GM23338 (cell line): ENCODE results near the gene TRIM31. TPM values are rescaled to one million over a fixed set of nuclear protein-coding genes. Genes with fewer than 3 reads are reported as not detected.
A peak's percentile ranks its signal among the peaks of the same experiment; 100 is the strongest.

Experiments used
- ATAC-seq: fragments of 200-7000 bp; cut with Tn5 transposase; 3 replicates; pipeline ENCODE4 v1.9.1; 2020
- DNase-seq: peaks from one replicate; pipeline ENCODE4 v3.0.0-alpha.2; 2015; ENCODE audit warnings: low spot score
- H2AFZ ChIP-seq: fragments of 200-600 bp; sonication (generic); 2 replicates; pipeline ENCODE4 v1.8.0; 2016; ENCODE audit warnings: antibody characterized with exemption, mild to moderate bottlenecking, moderate library complexity
- H3F3A ChIP-seq: fragments of 200-600 bp; sonication (generic); replicated peaks from 2 replicates; pipeline ENCODE4 v1.8.0; 2017; ENCODE audit warnings: antibody characterized with exemption, mixed run types, low read depth
- H3K27ac ChIP-seq: fragments of 200-600 bp; sonication (generic); 2 replicates; pipeline ENCODE4 v1.6.1; 2016; ENCODE audit warnings: low read depth
- H3K27me3 ChIP-seq: fragments of 200-600 bp; sonication (generic); 2 replicates; pipeline ENCODE4 v1.8.0; 2016; ENCODE audit warnings: mild to moderate bottlenecking, mixed run types, moderate library complexity; ENCODE audit not compliant: insufficient read depth
- H3K36me3 ChIP-seq: fragments of 200-600 bp; sonication (generic); 2 replicates; pipeline ENCODE4 v1.8.0; 2016; ENCODE audit warnings: mild to moderate bottlenecking; ENCODE audit not compliant: insufficient read depth
- H3K4me1 ChIP-seq: fragments of 200-600 bp; sonication (generic); 2 replicates; pipeline ENCODE4 v1.8.0; 2016; ENCODE audit warnings: mild to moderate bottlenecking, moderate library complexity; ENCODE audit not compliant: insufficient read depth
- H3K4me2 ChIP-seq: fragments of 200-600 bp; sonication (generic); 2 replicates; pipeline ENCODE4 v1.7.1; 2017; ENCODE audit warnings: mixed run types
- H3K4me3 ChIP-seq: fragments of 200-600 bp; sonication (generic); 2 replicates; pipeline ENCODE4 v1.6.1; 2016; ENCODE audit warnings: mixed run types
- H3K79me2 ChIP-seq: fragments of 200-600 bp; sonication (generic); replicated peaks from 2 replicates; pipeline ENCODE4 v1.8.0; 2017; ENCODE audit warnings: mild to moderate bottlenecking; ENCODE audit not compliant: insufficient read depth
- H3K9me2 ChIP-seq: fragments of 200-600 bp; sonication (generic); 2 replicates; pipeline ENCODE4 v1.8.0; 2017; ENCODE audit not compliant: insufficient read depth
- H4K20me1 ChIP-seq: fragments of 200-600 bp; sonication (generic); replicated peaks from 2 replicates; pipeline ENCODE4 v1.8.0; 2017; ENCODE audit warnings: mild to moderate bottlenecking; ENCODE audit not compliant: insufficient read depth
- H3K27ac Mint-ChIP-seq: 2 replicates; pipeline ENCODE4 v1.8.0; 2020; ENCODE audit warnings: inconsistent platforms, mild to moderate bottlenecking, moderate library complexity, mixed read lengths
- H3K27me3 Mint-ChIP-seq: 3 replicates; pipeline ENCODE4 v1.8.0; 2022; ENCODE audit warnings: low read depth, mild to moderate bottlenecking, moderate library complexity, mixed read lengths, inconsistent platforms; ENCODE audit not compliant: insufficient read depth, poor library complexity
- H3K36me3 Mint-ChIP-seq: 3 replicates; pipeline ENCODE4 v1.8.0; 2021; ENCODE audit warnings: low read depth, mild to moderate bottlenecking, inconsistent platforms, moderate library complexity, mixed read lengths
- H3K4me1 Mint-ChIP-seq: 3 replicates; pipeline ENCODE4 v1.8.0; 2020; ENCODE audit warnings: mild to moderate bottlenecking, inconsistent platforms, mixed read lengths
- H3K4me3 Mint-ChIP-seq: 3 replicates; pipeline ENCODE4 v1.8.0; 2021; ENCODE audit warnings: moderate library complexity, mild to moderate bottlenecking, inconsistent platforms, mixed read lengths
- H3K9me3 Mint-ChIP-seq: 3 replicates; pipeline ENCODE4 v1.8.0; 2020; ENCODE audit warnings: moderate library complexity, mild to moderate bottlenecking, inconsistent platforms, mixed read lengths
- CREB1 ChIP-seq: fragments of 250-450 bp; sonication (Bioruptor Pico); IDR thresholded peaks from 2 replicates; pipeline ENCODE4 v1.5.0; 2020; ENCODE audit warnings: low read depth, mild to moderate bottlenecking, moderate library complexity
- CTCF ChIP-seq, 2 experiments: fragments of 200-600 bp in 1 of 2; sonication (generic) in 1 of 2; conservative IDR thresholded peaks; 2 replicates each; pipeline versions ENCODE4 v1.5.1 to v1.6.1; 2016 to 2017; ENCODE audit warnings: antibody characterized with exemption in 2 of 2, low read depth in 2 of 2, mild to moderate bottlenecking in 2 of 2, moderate library complexity in 1 of 2
- ETS1 ChIP-seq: IDR thresholded peaks from 2 replicates; pipeline ENCODE4 v1.6.1; 2016; ENCODE audit warnings: antibody characterized with exemption
- EZH2 ChIP-seq: fragments of 200-600 bp; sonication (generic); IDR thresholded peaks from one replicate; pipeline ENCODE4 v1.8.0; 2017; ENCODE audit warnings: antibody characterized with exemption, mild to moderate bottlenecking, low read depth; ENCODE audit not compliant: unreplicated experiment
- EZH2phosphoT487 ChIP-seq: fragments of 200-600 bp; sonication (generic); IDR thresholded peaks from one replicate; pipeline ENCODE4 v1.8.1; 2018; ENCODE audit warnings: antibody characterized with exemption; ENCODE audit not compliant: unreplicated experiment
- JUNB ChIP-seq: IDR thresholded peaks from one replicate; pipeline ENCODE4 v1.6.1; 2016; ENCODE audit warnings: antibody characterized with exemption; ENCODE audit not compliant: unreplicated experiment
- NANOG ChIP-seq: IDR thresholded peaks from 2 replicates; pipeline ENCODE4 v1.6.1; 2016; ENCODE audit warnings: antibody characterized with exemption, borderline replicate concordance
- POLR2AphosphoS5 ChIP-seq: IDR thresholded peaks from 2 replicates; pipeline ENCODE4 v1.6.1; 2016; ENCODE audit warnings: antibody characterized with exemption, low read depth
- ZNF114 ChIP-seq: fragments of 250-450 bp; sonication (Bioruptor Pico); IDR thresholded peaks from 2 replicates; pipeline ENCODE4 v1.5.0; 2020; ENCODE audit warnings: mild to moderate bottlenecking, moderate library complexity
- ZNF331 ChIP-seq: fragments of 250-450 bp; sonication (Bioruptor Pico); IDR thresholded peaks from 2 replicates; pipeline ENCODE4 v1.5.0; 2020; ENCODE audit warnings: low read depth, mild to moderate bottlenecking, moderate library complexity
- polyA plus RNA-seq: library from polyadenylated mRNA; unstranded; fragments of >200 nt; fragmentation: Nextera tagmentation; extraction: Ambion mirVana; gene quantifications from 2 replicates; pipeline ENCODE4 v1.2.1, GENCODE V29; 2016
- total RNA-seq: library from RNA; depleted of rRNA; stranded (reverse); fragments of >200 nt; shearing (Covaris generic); gene quantifications from 2 replicates; pipeline ENCODE4 v1.2.3, GENCODE V29; 2014

Gene TRIM31
- total and polyA plus RNA-seq, 2 experiments from 2014 or later, result 0.26 TPM; not detected in 1

- DNase-seq (peak; percentile 96), ATAC-seq (peak; percentile 63)
- TF ChIP-seq EZH2 (peak; percentile 46), NANOG (no peak), CTCF (conservative IDR thresholded peaks at IDR 0.05; ENCODE audit: low read depth in 2 of 2) (peak; percentile 72 to 92), CREB1 (CRISPR knock-in tag) (no peak)
- H3K27me3 ChIP-seq, result peaks cover 76% of the 10 kb centered on the region
- Mint-ChIP-seq H3K9me3 (no peaks in the 10 kb centered on the region; the same call in 2 of the 3 replicates), H3K4me1 (peaks cover 34% of the 10 kb centered on the region), H3K27me3 (peaks cover 66% of the 10 kb centered on the region), H3K4me3 (peak overlapping the region; percentile 81), H3K27ac (no peak overlapping the region), H3K36me3 (no peaks in the 10 kb centered on the region; the same call in 2 of the 3 replicates)
- H3K9me2 ChIP-seq, result no peaks in the 10 kb centered on the region
- H3K36me3 ChIP-seq, result no peaks in the 10 kb centered on the region
- peak overlapping the region; percentile 99 for H2AFZ ChIP-seq
- no peaks in the 10 kb centered on the region for H3K79me2 ChIP-seq
- peak overlapping the region; percentile 95 for H3K4me2 ChIP-seq
- H4K20me1 ChIP-seq, result no peaks in the 10 kb centered on the region
- peaks cover 5% of the 10 kb centered on the region; the same call in 1 of the 2 replicates for H3F3A ChIP-seq
- H3K27ac ChIP-seq, result no peak overlapping the region
- peaks cover 28% of the 10 kb centered on the region for H3K4me1 ChIP-seq
- peak overlapping the region; percentile 78 for H3K4me3 ChIP-seq
Observed at GRCh38 chr6:30102970-30103871, 9.7 kb downstream of the TRIM31 start.

- DNase-seq (peak; percentile 53), ATAC-seq (peak; percentile 7)
- H3K9me2 ChIP-seq, result no peaks in the 10 kb centered on the region
- peak overlapping the region; percentile 81 for H3K4me3 Mint-ChIP-seq
- peak overlapping the region; percentile 93 for H3K4me2 ChIP-seq
- no peaks in the 10 kb centered on the region; the same call in 2 of the 3 replicates for H3K9me3 Mint-ChIP-seq
- H3K27me3 ChIP-seq, result peaks cover 83% of the 10 kb centered on the region
- peaks cover 34% of the 10 kb centered on the region for H3K4me1 Mint-ChIP-seq
- no peaks in the 10 kb centered on the region for H3K79me2 ChIP-seq
- H3K36me3 ChIP-seq, result no peaks in the 10 kb centered on the region
- H3K27ac ChIP-seq, result no peak overlapping the region
- H4K20me1 ChIP-seq, result no peaks in the 10 kb centered on the region
- H3K4me3 ChIP-seq, result peak overlapping the region; percentile 78
- peaks cover 28% of the 10 kb centered on the region for H3K4me1 ChIP-seq
- no peak overlapping the region for H3K27ac Mint-ChIP-seq
- peak overlapping the region; percentile 58 for H2AFZ ChIP-seq
- H3K27me3 Mint-ChIP-seq, result peaks cover 73% of the 10 kb centered on the region
- H3K36me3 Mint-ChIP-seq, result no peaks in the 10 kb centered on the region; the same call in 2 of the 3 replicates
- H3F3A ChIP-seq, result peaks cover 5% of the 10 kb centered on the region; the same call in 1 of the 2 replicates
- TF ChIP-seq EZH2phosphoT487 (no peak), JUNB (no peak), ZNF331 (no peak), CREB1 (CRISPR knock-in tag) (no peak), ZNF114 (CRISPR knock-in tag) (no peak), POLR2AphosphoS5 (no peak), NANOG (no peak), CTCF (conservative IDR thresholded peaks at IDR 0.05; ENCODE audit: low read depth in 2 of 2) (no peak), ETS1 (no peak)
Observed at GRCh38 chr6:30102414-30102969, 10.4 kb downstream of the TRIM31 start.
